HK-2 (cell line): Measurements from ENCODE around the gene CORIN.
"Not testable (repeated sequence)": the region's sequence is repeated elsewhere in the genome, so short reads cannot be mapped to it uniquely, and the experiment has no call there.

ENCODE experiments used
- DNase-seq: peaks from one replicate; pipeline ENCODE4 v3.0.0-alpha.2; 2018; ENCODE audit not compliant: unreplicated experiment

CORIN gene

GRCh38 chr4:47767956-47768355, 69.9 kb downstream of the CORIN start:
- not testable (repeated sequence) for DNase-seq

- DNase-seq: no peak
Observed at GRCh38 chr4:47763279-47763678, 74.6 kb downstream of the CORIN start.

GRCh38 chr4:47762376-47763266, 75.2 kb downstream of the CORIN start:
- no peak for DNase-seq

DNA sequence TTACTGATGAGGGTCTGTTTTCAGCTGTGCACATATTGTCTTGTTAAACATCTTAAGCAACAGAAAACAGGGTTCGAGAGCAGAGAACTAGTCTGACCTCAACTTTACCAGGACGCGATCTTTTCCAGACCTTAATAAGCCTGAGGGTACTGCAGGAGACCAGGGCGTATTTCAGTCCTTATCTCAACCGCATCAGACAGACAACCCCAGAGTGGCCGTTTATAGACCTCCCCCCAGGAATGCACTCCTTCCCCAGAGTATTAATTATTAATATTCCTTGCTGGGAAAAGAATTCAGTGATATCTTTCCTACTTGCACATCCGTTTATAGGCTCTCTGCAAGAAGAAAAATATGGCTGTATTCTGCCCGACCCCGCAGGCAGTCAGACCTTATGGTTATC, 84.6 kb downstream of the CORIN start:
- DNase-seq: not testable (repeated sequence)

GRCh38 chr4:47752214-47752613, 85.7 kb downstream of the CORIN start:
- no peak for DNase-seq

- no peak for DNase-seq
Observed at GRCh38 chr4:47750788-47751187, 87.1 kb downstream of the CORIN start.

- no peak for DNase-seq
Observed at GRCh38 chr4:47749858-47750257, 88.0 kb downstream of the CORIN start.

DNA sequence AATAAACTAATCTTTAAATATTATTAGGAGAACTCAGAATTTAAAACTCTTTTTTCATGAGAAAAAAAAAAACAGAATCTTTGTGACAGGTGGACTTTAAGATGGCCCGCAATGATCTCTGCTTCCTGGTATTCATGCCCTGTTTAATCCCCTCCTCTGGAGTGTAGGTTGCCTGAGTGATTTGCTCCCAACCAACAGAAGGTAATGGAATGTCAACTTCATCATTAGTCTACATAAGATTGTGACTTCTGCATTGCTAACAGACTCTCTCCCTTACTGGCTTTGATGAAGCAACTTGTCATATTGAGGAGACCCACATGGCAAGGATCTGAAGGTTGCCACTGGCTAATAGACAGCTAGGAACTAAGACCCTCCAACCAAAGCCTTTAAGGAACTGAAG, 88.8 kb downstream of the CORIN start:
- no peak for DNase-seq

DNA sequence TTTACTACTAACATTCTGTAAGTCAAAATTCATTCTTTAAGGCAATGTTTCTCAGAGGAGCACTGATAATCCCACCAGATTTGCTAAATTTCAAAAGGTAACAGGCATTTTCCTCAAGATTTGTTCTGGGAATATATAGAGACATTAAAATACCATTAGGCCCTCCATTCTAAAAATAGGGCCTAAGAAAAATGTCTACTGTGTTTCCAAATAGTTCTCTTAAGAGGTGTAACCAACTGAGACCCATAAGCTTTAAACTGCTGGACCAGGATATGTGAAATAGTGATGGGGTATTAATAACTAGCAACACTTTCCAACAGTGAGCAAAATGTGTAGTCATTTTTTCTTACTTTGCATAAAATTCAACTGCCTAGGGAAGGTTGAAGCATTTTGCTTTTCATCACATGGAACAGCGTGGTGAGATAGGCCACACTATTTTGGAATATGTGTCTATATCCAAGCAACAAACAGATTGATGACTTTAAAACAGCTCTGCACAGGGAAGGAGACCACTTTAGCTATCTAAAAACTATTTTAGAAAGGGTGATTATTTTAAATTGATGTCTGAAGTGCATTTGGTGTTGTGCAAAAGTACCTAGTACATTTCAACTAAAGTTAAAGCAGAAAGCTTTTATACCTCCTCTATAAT, 89.9 kb downstream of the CORIN start:
- no peak for DNase-seq

- DNase-seq: no peak
Observed at GRCh38 chr4:47747211-47747610, 90.7 kb downstream of the CORIN start.

GRCh38 chr4:47746122-47746521, 91.7 kb downstream of the CORIN start:
- no peak for DNase-seq

DNA sequence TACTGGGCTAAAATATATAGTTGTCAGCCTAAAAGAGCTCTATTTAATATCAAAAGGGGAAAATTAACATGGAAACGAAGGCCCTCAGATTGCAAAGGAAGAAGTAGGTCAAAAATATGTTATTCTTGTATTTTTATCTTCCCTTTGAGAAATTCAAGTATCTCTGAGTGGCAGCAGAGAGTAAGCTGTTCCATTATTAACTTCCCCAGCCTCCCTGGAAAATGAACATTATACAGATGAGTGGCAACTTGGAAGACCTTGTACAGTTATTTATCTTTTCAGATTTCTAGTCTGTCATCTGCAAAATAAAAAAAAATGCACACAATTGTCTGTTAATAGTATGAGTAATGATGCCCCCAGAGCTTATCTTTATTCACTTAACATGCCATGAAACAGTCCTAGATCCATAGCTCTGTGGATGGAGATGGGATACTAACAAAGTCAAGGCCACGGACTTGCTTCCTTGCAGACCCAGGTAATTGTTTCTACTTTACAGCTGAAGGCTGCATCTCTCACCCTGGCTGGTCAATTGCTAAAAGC, 93.0 kb downstream of the CORIN start:
- no peak for DNase-seq

DNA sequence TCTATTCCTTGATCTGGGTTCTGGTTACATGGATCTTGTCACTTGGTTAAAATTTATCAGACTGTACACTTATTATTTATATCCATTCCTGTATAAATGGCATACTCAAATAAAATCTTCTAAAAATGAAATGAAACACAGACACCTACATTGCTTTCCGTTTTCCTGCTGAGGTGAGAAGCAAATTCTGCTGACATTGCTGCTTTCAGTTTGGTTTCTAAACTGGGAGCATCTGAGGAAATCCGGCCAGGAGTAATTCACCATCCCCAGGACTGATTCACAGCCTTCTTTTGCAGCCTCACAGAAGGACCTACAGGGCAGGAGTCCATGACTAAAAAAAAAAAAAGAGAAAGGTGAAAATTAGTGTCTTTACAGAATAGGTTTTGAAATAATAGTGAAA, 93.6 kb downstream of the CORIN start:
- no peak for DNase-seq

DNA sequence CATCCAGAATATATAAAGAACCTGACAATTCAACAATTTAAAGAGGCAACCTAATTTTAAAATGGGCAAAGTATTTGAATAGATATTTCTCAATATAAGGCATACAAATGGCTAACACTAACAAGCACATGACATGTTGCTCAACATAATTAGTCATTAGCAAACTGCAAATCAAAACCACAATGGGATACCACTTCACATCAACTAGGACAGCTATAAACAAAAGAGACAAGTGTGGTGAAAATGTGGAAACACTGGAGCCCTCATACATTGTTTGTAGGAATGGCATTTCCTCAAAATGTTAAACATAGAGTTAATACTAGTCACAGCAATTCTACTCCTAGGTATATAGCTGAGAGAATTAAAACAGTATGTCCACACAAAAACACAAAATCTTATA, 96.7 kb downstream of the CORIN start:
- no peak for DNase-seq

DNA sequence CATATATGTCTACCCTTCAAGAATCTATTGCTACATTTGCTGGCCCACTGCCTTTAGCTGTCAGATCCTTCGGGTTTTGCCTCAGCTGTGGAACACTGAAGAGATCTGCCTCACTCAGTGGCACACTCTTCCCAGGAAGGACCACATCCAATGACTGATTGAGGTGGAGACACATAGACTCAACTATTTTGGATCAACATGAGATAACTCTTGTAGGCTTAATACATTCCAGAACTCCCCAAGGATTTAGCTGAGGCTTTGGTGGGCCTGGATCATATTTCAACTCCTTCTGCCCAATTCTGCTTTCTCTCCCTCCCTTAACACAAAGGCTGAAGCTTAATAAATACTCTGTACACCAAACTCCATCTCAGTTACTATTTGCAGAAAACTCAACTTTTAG, 100.5 kb downstream of the CORIN start:
- no peak for DNase-seq

DNA sequence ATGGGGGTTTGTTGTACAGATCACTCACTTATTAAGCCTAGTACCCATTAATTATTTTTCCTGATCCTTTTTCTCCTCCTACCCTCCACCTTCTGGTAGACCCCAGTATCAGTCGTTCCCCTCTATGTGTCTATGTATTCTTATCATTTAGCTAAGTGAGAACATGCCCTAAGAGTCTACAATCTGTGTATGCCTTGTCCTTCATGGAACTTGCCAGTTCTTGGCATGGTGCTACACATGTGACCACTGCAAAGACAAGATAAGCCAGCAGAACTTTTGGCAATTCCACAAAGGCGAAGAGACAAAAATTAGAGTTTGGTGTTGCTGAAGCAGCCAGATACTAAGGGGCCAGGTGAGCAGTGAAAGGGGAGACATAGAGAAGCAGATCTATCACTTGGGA, 101.3 kb downstream of the CORIN start:
- DNase-seq: no peak

- no peak for DNase-seq
Observed at GRCh38 chr4:47736146-47736545, 101.7 kb downstream of the CORIN start.

DNA sequence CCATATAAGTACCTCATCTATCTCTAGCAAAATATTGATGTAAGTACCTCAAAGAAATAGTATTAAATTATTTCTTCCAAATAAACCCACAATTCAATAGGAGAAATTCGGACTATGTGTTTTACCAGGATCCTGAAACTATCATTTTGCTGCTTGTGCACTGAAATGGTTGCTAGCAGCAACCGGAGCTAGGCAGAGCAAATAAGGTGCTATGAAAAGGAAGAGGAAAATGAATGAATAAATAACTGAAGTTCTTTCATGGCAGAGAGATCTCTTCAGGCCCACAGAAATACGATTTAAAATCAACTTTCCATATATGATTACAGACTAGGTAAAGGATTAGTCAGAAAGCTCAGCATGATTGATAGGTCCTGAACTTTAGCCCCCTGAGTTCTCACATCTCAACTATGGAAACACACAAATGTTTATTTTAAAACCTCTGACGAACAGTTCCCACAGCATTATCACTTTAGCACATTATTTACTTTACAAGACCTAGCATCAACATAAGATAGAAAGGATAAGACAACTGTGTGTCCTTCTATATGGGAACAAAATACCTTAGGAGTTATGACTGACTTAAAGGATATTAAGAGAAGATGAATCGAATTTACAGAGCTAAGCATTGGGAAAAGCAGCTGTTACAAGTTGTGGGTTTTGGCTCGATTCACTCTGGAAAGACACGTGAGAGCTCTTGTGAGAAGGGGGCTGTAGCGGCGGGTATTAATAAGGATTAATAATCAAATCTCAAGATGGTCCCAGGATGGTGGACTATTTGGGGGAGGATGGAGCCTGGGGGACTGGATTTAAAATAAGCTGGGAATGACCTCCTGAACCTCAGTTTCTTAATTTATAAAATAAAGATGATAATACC, 104.3 kb downstream of the CORIN start:
- no peak for DNase-seq

DNA sequence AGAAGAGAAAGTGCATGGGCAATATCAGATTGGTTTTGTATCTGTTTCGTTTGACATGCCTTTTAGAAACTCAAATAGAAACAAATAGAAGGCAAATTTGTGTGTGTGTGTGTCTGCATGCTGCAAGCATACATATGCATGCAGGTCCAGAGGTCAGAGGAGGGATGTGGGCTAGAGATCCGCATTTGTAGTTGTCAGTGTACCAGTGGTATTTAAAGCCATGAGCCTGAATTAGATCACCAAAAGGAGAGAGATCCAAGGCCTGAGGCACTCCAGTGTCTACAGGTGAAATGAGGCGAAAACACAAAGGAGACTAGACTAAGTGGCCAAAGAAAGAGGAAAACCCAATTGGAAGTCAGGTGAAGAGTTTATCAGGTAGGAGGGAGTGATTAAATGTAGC, 106.7 kb downstream of the CORIN start:
- DNase-seq: no peak

GRCh38 chr4:47729131-47729680, 108.7 kb downstream of the CORIN start:
- no peak for DNase-seq

DNA sequence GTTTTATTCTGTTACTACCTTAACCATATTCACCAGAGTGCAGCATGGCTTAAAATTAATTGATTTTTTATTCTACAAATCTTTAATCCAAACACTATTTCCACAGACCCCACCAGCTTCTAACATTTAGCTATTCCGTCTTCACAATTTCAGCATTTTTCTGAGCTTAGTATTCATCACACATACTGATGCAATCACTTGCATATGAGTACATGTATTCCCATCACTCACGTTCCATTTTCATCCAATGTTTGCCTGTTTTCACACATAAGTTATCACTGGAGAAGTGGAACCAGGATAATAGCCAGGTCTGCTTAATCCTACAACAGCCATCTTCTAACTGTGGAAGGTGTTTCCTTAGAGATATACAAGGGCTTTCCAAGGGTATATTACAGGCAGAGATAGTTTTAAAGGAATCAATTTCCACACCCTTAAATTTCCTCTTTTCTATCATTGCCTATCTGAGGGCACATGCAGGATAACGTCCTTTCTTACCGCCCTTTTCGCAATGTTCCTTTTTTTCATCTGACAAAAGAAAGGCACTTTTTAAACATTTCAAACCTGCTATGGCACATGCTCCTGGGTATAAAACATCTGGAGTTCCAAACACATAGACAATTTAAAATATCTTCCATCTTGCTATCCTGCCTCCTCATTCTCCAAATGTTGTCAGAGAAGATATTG, 115.8 kb downstream of the CORIN start:
- no peak for DNase-seq
